Heart left ventricle (tissue), 16 donors: ENCODE measurements around the gene ADNP. TPM values are rescaled to one million over a fixed set of nuclear protein-coding genes. Genes with fewer than 3 reads are reported as not detected.

Experiments used
- ATAC-seq, 4 donors: fragments of 200-7000 bp; cut with Tn5 transposase; one replicate each; pipeline ENCODE4 v1.9.1; 2020 to 2022; ENCODE audit warnings: moderate library complexity in 4 of 4, mild to moderate bottlenecking in 3 of 4, moderate number of reproducible peaks in 1 of 4
- DNase-seq, 5 donors: peaks; one replicate each; pipeline ENCODE4 v3.0.0-alpha.2; 2020
- H3K27ac ChIP-seq, 12 donors: fragments of 200-600 bp; sonication (generic) in 4 of 12; one replicate each; pipeline versions ENCODE4 v1.5.0 to v1.8.0; 2016 to 2022; ENCODE audit warnings: mild to moderate bottlenecking in 2 of 12
- H3K27me3 ChIP-seq, 9 donors: fragments of 200-600 bp; sonication (generic) in 2 of 9; one replicate each; pipeline versions ENCODE4 v1.5.1 to v1.8.0; 2016 to 2022; ENCODE audit warnings: mild to moderate bottlenecking in 3 of 9
- H3K36me3 ChIP-seq, 9 donors: fragments of 200-600 bp; sonication (generic) in 2 of 9; one replicate each; pipeline versions ENCODE4 v1.5.0 to v1.8.0; 2018 to 2022; ENCODE audit warnings: mild to moderate bottlenecking in 2 of 9
- H3K4me1 ChIP-seq, 12 donors: fragments of 200-600 bp; sonication (generic) in 4 of 12; one replicate each; pipeline versions ENCODE4 v1.5.0 to v1.8.0; 2016 to 2022; ENCODE audit warnings: mild to moderate bottlenecking in 3 of 12
- H3K4me3 ChIP-seq, 12 donors: fragments of 200-600 bp; sonication (generic) in 4 of 12; one replicate each; pipeline versions ENCODE4 v1.5.0 to v1.8.0; 2017 to 2022; ENCODE audit warnings: mild to moderate bottlenecking in 9 of 12, moderate library complexity in 4 of 12
- H3K9me3 ChIP-seq, 12 donors: fragments of 200-600 bp; sonication (generic) in 4 of 12; one replicate each; pipeline versions ENCODE4 v1.5.0 to v1.8.0; 2016 to 2022; ENCODE audit warnings: mild to moderate bottlenecking in 1 of 12
- CTCF ChIP-seq, 12 donors: fragments of 200-600 bp; sonication (generic) in 4 of 12; IDR thresholded peaks; one replicate each; pipeline versions ENCODE4 v1.5.0 to v1.8.0; 2018 to 2022; ENCODE audit warnings: antibody characterized with exemption in 12 of 12, mild to moderate bottlenecking in 5 of 12
- POLR2A ChIP-seq, 2 donors: fragments of 450-650 bp; IDR thresholded peaks; one replicate each; pipeline ENCODE4 v1.6.1; 2017; ENCODE audit warnings: antibody characterized with exemption in 2 of 2, mild to moderate bottlenecking in 2 of 2, moderate library complexity in 2 of 2
- WGBS, 4 donors: extraction: QIAGEN DNeasy Blood & Tissue Kit in 2 of 4; methylation state at CpG; one replicate each; pipeline versions ENCODE4 v1.1.5 to v1.1.7; 2013 to 2018; 5-methylcytosine and 5-hydroxymethylcytosine counted together
- intact Hi-C, 10 donors: fragments of 100-400 bp; cut with DNase I; formaldehyde crosslinking; loops; one replicate each; pipeline versions ENCODE4 v1.11.1 to v1.14.2; 2022
- polyA plus RNA-seq, 2 donors: library from polyadenylated mRNA; stranded (reverse); fragments of 200-250 nt; gene quantifications; one replicate each; pipeline ENCODE4 v1.2.3, GENCODE V29; 2013
- total RNA-seq, 9 donors: library from RNA; depleted of rRNA in 2 of 9; stranded (reverse); fragments of >200 nt in 2 of 9; fragmentation: NEBNext Ultra II Directional in 3 of 9; extraction: Animal tissue kit (Norgen Biotek cat#: 25700) in 3 of 9; gene quantifications; one replicate each; pipeline versions ENCODE4 v1.1.0 to v1.2.4, GENCODE V29; 2016 to 2023
- donor health status: ischemic (EF 13 %, LVEDD 7.1; RV severe dilation, severe dysfunction).
- donor health status: healthy with polysubstance abuse.
- donor health status: DM: no; HTN: yes; CAD: no.
- donor health status: DM: no; HTN: no; CAD: no.
- donor health status: ischemic (EF 25% LVEDD 6.9; RV normal size, moderate dysfunction).
- donor health status: ischemic (EF 25% LVEDD 5.7; RV mildly dilated, moderate dysfunction).
- donor health status: healthy.
- donor health status: DM: yes; HTN: yes; CAD: no.
- donor health status: ischemic (EF 35%, LVEDD 5.7; RV mildly dilated, moderate dysfunction).
- donor health status: nonischemic (EF 11% LVEDD 7.7; RV severe dilation, severe dysfunction).
- donor health status: DM: yes; HTN: yes; CAD: no.
- donor health status: PGD.
- donor health status: ischemic (EF 29% LVEDD 5.4; RV normal size, mild dysfunction).
- donor health status: nonischemic (EF 23%, LVEDD 6.1; RV moderate dilation, normal function).

The ADNP gene
- total and polyA plus RNA-seq, 11 donors: 18.1 to 50.6 (median 30.5) TPM

- Histone ChIP-seq H3K27me3 (no peaks in the 10 kb centered on the region), H3K4me3 (no peak overlapping the region), H3K4me1 (peaks cover 0 to 4% (median 0%) of the 10 kb centered on the region in 12 donors), H3K36me3 (peaks cover 2 to 97% (median 78%) of the 10 kb centered on the region in 9 donors), H3K27ac (no peak overlapping the region), H3K9me3 (no peaks in the 10 kb centered on the region)
- DNase-seq (no peak), ATAC-seq (no peak)
- TF ChIP-seq POLR2A (IDR thresholded peaks at IDR 0.05) (no peak), CTCF (IDR thresholded peaks at IDR 0.05) (no peak)
- 90 to 100% (median 94%) methylated on average over 1 of the region's 1 CpG for WGBS, 4 donors
- intact Hi-C loops: no loop called here
These were observed 32.8 kb downstream of the ADNP start for GRCh38 chr20:50898475-50898874.

GRCh38 chr20:50895111-50895830, 36.0 kb downstream of the ADNP start:
- H3K27ac ChIP-seq: no peak overlapping the region
- no peaks in the 10 kb centered on the region for H3K4me1 ChIP-seq
- TF ChIP-seq POLR2A (IDR thresholded peaks at IDR 0.05): no peak
- TF ChIP-seq CTCF (IDR thresholded peaks at IDR 0.05): no peak
- no peak for DNase-seq
- no peaks in the 10 kb centered on the region for H3K9me3 ChIP-seq
- H3K36me3 ChIP-seq: peaks cover 4 to 98% (median 81%) of the 10 kb centered on the region in 9 donors
- H3K27me3 ChIP-seq: no peaks in the 10 kb centered on the region
- no peak overlapping the region for H3K4me3 ChIP-seq
- ATAC-seq: no peak
- intact Hi-C loops: no loop called here
- 90 to 98% (median 93%) methylated on average over 8 of the region's 8 CpGs for WGBS, 4 donors

DNA sequence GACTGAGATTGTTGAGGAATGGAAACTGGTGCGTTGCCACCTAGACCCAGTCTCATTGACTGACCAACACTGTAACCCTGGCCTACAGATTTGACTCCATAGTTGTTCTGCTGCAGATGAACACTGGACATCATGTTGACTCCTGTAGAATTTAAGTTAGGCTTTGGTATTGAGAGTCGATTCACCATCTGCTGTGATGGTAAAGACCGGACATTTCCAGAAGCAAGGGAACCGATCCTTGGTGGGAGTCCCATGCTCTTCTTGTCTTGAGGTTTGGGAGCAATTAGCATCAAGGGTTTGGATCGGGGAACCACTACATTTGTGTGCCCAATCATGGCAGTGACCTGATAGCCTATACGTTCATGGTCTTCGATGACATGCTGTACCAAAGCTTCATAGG, 37.6 kb downstream of the ADNP start:
- H3K4me3 ChIP-seq: no peak overlapping the region
- ATAC-seq: no peak
- H3K36me3 ChIP-seq: peaks cover 4 to 98% (median 85%) of the 10 kb centered on the region in 9 donors
- DNase-seq: no peak
- intact Hi-C loops: no loop called here
- H3K27me3 ChIP-seq: no peaks in the 10 kb centered on the region
- H3K4me1 ChIP-seq: peaks cover 0 to 5% (median 0%) of the 10 kb centered on the region in 12 donors
- 96 to 98% (median 97%) methylated on average over 7 of the region's 7 CpGs for WGBS, 4 donors
- H3K9me3 ChIP-seq: no peaks in the 10 kb centered on the region
- H3K27ac ChIP-seq: no peak overlapping the region
- TF ChIP-seq POLR2A (IDR thresholded peaks at IDR 0.05): no peak
- TF ChIP-seq CTCF (IDR thresholded peaks at IDR 0.05): no peak

- intact Hi-C loops: no loop called here
- ATAC-seq (no peak), DNase-seq (no peak)
- Histone ChIP-seq H3K27ac (no peak overlapping the region), H3K36me3 (peaks cover 2 to 91% (median 82%) of the 10 kb centered on the region in 9 donors), H3K9me3 (no peaks in the 10 kb centered on the region), H3K27me3 (no peaks in the 10 kb centered on the region), H3K4me3 (no peak overlapping the region), H3K4me1 (peaks cover 0 to 5% (median 0%) of the 10 kb centered on the region in 12 donors)
- WGBS, 4 donors: 92 to 97% (median 94%) methylated on average over 8 of the region's 8 CpGs
- TF ChIP-seq CTCF (IDR thresholded peaks at IDR 0.05) (no peak), POLR2A (IDR thresholded peaks at IDR 0.05) (no peak)
These were observed 38.8 kb downstream of the ADNP start for GRCh38 chr20:50892394-50892793.
